T-helper 22 cell (primary cell): ENCODE measurements around the gene REPIN1.

Experiments
- DNase-seq: peaks from one replicate; pipeline ENCODE4 v3.0.0-alpha.2; 2020; ENCODE audit warnings: low read depth

REPIN1 gene

GRCh38 chr7:150396426-150396825, 27.8 kb downstream of the REPIN1 start:
- no peak for DNase-seq

GRCh38 chr7:150396851-150397260, 28.2 kb downstream of the REPIN1 start:
- no peak for DNase-seq

- DNase-seq = no peak
Measured at GRCh38 chr7:150397346-150398107, 28.9 kb downstream of the REPIN1 start.

- DNase-seq = no peak
Measured at GRCh38 chr7:150398108-150398964, 29.7 kb downstream of the REPIN1 start.

GRCh38 chr7:150398965-150399320, 30.3 kb downstream of the REPIN1 start:
- no peak for DNase-seq

GRCh38 chr7:150399421-150400007, 30.9 kb downstream of the REPIN1 start:
- DNase-seq = no peak

- no peak for DNase-seq
Measured at GRCh38 chr7:150400008-150400787, 31.6 kb downstream of the REPIN1 start.

GRCh38 chr7:150400788-150401423, 32.3 kb downstream of the REPIN1 start:
- DNase-seq = no peak

GRCh38 chr7:150401424-150401790, 32.8 kb downstream of the REPIN1 start:
- no peak for DNase-seq

- DNase-seq = no peak
Measured at GRCh38 chr7:150401861-150402631, 33.4 kb downstream of the REPIN1 start.

GRCh38 chr7:150402671-150403321, 34.2 kb downstream of the REPIN1 start:
- no peak for DNase-seq

- no peak for DNase-seq
Measured at GRCh38 chr7:150403376-150404171, 35.0 kb downstream of the REPIN1 start.

- no peak for DNase-seq
Measured at GRCh38 chr7:150404172-150404804, 35.7 kb downstream of the REPIN1 start.

- peak; percentile 64 for DNase-seq
Measured at GRCh38 chr7:150404805-150405583, 36.4 kb downstream of the REPIN1 start.

GRCh38 chr7:150405584-150406311, 37.1 kb downstream of the REPIN1 start:
- no peak for DNase-seq

GRCh38 chr7:150406312-150406566, 37.6 kb downstream of the REPIN1 start:
- DNase-seq = no peak

GRCh38 chr7:150406567-150407421, 38.2 kb downstream of the REPIN1 start:
- DNase-seq = no peak
